GM12873 (cell line): ENCODE results near the gene USP28.

Experiments
- CTCF ChIP-seq: IDR thresholded peaks from 2 replicates; pipeline ENCODE4 v1.5.1; 2012; ENCODE audit warnings: low read depth, mild to moderate bottlenecking, moderate library complexity, low read length, control low read depth; ENCODE audit not compliant: insufficient read depth; ENCODE audit errors: missing control alignments

The USP28 gene

GRCh38 chr11:113875234-113876073 is at the start of gene USP28:
Gene USP28, minus strand, starts transcription at chr11:113875572. Its CDS starts 71 bp downstream, at chr11:113875501.
- TF ChIP-seq CTCF = no peak

- TF ChIP-seq CTCF = no peak
These were observed 48.2 kb upstream of the USP28 start for GRCh38 chr11:113923572-113923971.

- TF ChIP-seq CTCF = no peak
These were observed 32.7 kb upstream of the USP28 start for GRCh38 chr11:113908098-113908497.

- no peak for TF ChIP-seq CTCF
These were observed 32.3 kb upstream of the USP28 start for GRCh38 chr11:113907681-113908080.

- no peak for TF ChIP-seq CTCF
These were observed 31.8 kb upstream of the USP28 start for GRCh38 chr11:113907152-113907551.

GRCh38 chr11:113906516-113906915 is 31.1 kb upstream of the USP28 start:
- TF ChIP-seq CTCF = no peak

GRCh38 chr11:113906038-113906437 is 30.7 kb upstream of the USP28 start:
- TF ChIP-seq CTCF = no peak
